HG03039 (cell line): ENCODE results near the gene LRRIQ1.

Experiments used
- ATAC-seq: cut with Tn5 transposase; IDR thresholded peaks from one replicate; pipeline ENCODE4 v1.9.1; 2021; ENCODE audit warnings: mild to moderate bottlenecking, moderate library complexity; ENCODE audit not compliant: unreplicated experiment

Gene LRRIQ1

GRCh38 chr12:85279449-85280164 lies 243.5 kb downstream of the LRRIQ1 start:
- ATAC-seq: no peak

GRCh38 chr12:85280165-85280983 lies 244.2 kb downstream of the LRRIQ1 start, which contains the start of gene ALX1:
TSS of gene ALX1 (plus strand) at chr12:85280220. CDS start at chr12:85280262, 42 bp downstream.
- no peak for ATAC-seq

DNA sequence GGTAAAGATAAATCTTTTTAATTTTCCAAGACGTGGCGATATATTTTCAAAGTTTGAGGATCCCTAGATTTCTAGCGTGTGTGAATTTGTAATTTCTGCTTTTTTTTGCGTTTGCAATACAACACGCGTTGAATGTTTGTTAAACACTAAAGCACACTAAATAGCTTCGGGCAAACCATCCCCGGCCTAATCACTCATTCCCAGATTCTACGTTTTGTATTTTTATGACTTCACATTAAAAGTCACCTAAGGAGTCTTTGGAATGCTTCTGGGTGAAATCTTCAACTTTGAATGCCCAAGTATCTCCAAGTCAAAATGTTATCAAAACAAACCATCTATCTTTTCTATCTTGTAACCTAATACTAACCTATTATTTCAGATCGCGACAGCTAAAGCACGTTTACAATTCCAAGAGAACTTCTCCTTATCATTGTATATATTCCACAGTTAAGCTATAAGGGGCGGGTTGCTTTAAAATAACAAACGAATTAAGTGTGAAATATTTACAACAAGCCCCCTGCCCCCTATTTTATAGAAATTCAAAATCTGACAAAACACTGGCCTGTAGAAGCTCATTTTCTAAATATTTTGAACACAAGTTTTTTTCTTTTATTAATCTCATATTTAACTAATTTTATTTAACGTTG lies 245.0 kb downstream of the LRRIQ1 start:
- ATAC-seq: no peak

DNA sequence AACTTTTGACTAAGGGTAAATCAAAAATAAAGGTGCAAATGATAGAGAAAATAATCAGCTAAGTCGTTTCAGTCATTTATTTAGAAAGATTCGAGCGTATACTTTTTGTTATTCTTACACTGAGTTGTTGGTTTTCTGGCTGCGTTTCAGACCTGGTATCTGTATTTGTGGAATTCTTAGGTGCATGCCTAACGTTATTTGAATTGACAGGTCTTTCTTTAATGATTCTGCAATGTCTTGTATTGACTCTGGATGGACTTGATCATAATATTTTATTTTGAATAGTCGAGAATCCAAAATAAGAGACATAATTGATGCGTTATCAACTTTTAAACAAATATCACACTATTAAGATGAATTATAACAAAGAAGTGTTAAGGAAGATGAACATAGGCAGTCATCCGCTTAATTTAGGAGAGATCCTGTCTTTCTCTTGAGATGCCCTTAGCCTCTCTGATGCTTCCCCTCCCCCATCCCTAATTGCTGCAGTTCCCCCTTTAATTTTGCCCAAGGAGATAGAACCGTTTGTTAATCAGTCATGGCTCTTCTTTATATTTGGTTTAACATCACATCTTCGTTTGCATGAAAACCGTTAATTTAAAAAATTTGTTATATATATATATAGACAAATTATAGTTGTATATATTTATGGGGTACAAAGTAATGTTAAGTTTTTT lies 245.6 kb downstream of the LRRIQ1 start:
- no peak for ATAC-seq

DNA sequence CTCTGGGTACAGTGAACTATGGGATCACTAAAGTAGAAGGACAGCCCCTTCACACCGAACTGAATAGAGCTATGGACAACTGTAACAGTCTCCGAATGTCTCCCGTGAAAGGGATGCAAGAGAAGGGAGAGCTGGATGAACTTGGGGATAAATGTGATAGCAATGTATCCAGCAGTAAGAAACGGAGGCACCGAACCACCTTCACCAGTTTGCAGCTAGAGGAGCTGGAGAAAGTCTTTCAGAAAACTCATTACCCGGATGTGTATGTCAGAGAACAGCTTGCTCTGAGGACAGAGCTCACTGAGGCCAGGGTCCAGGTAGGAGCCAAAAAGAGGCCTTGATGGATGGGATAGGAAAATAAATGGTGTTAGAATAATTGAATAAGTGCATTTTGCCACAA lies 247.4 kb downstream of the LRRIQ1 start:
- no peak for ATAC-seq
